ENCODE results near the gene SHPK.

- TF ChIP-seq EZH2 (IDR thresholded peaks at IDR 0.05) = no peak
- no peak for TF ChIP-seq POLR2A (IDR thresholded peaks at IDR 0.05; ENCODE audit: borderline replicate concordance, extremely low read depth, insufficient read depth, insufficient read length)
- no peak for TF ChIP-seq EZH2phosphoT487 (IDR thresholded peaks at IDR 0.05; ENCODE audit: borderline replicate concordance)
- TF ChIP-seq POLR2AphosphoS5 (IDR thresholded peaks at IDR 0.05; ENCODE audit: low read depth, low read length) = no peak
- TF ChIP-seq FOSL1 (IDR thresholded peaks at IDR 0.05; ENCODE audit: low read depth) = no peak
- no peak for TF ChIP-seq CTCF (IDR thresholded peaks at IDR 0.05 in 2 of 3, conservative IDR thresholded peaks at IDR 0.05 in 1 of 3; ENCODE audit: borderline replicate concordance in 1 of 3, insufficient read depth in 1 of 3, low read depth in 2 of 3, low read length in 2 of 3)
- no peak for TF ChIP-seq RAD21 (IDR thresholded peaks at IDR 0.05; ENCODE audit: low read depth)
- no peak for TF ChIP-seq EGR1 (IDR thresholded peaks at IDR 0.05; ENCODE audit: low read depth)
- TF ChIP-seq YY1 (IDR thresholded peaks at IDR 0.05; ENCODE audit: extremely low read depth, insufficient replicate concordance, low read depth, low read length) = no peak
- TF ChIP-seq, protein P1, sequence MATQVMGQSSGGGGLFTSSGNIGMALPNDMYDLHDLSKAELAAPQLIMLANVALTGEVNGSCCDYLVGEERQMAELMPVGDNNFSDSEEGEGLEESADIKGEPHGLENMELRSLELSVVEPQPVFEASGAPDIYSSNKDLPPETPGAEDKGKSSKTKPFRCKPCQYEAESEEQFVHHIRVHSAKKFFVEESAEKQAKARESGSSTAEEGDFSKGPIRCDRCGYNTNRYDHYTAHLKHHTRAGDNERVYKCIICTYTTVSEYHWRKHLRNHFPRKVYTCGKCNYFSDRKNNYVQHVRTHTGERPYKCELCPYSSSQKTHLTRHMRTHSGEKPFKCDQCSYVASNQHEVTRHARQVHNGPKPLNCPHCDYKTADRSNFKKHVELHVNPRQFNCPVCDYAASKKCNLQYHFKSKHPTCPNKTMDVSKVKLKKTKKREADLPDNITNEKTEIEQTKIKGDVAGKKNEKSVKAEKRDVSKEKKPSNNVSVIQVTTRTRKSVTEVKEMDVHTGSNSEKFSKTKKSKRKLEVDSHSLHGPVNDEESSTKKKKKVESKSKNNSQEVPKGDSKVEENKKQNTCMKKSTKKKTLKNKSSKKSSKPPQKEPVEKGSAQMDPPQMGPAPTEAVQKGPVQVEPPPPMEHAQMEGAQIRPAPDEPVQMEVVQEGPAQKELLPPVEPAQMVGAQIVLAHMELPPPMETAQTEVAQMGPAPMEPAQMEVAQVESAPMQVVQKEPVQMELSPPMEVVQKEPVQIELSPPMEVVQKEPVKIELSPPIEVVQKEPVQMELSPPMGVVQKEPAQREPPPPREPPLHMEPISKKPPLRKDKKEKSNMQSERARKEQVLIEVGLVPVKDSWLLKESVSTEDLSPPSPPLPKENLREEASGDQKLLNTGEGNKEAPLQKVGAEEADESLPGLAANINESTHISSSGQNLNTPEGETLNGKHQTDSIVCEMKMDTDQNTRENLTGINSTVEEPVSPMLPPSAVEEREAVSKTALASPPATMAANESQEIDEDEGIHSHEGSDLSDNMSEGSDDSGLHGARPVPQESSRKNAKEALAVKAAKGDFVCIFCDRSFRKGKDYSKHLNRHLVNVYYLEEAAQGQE (IDR thresholded peaks at IDR 0.05; ENCODE audit: low read depth) = no peak
- TF ChIP-seq SIN3A (IDR thresholded peaks at IDR 0.05; ENCODE audit: low read depth) = no peak
- TF ChIP-seq ELF1 (IDR thresholded peaks at IDR 0.05; ENCODE audit: borderline replicate concordance, low read depth) = no peak
- TF ChIP-seq, protein P2, sequence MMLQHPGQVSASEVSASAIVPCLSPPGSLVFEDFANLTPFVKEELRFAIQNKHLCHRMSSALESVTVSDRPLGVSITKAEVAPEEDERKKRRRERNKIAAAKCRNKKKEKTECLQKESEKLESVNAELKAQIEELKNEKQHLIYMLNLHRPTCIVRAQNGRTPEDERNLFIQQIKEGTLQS (IDR thresholded peaks at IDR 0.05) = no peak
- TF ChIP-seq MAX (IDR thresholded peaks at IDR 0.05) = no peak
Measured at GRCh38 chr17:3639981-3640596, 4.0 kb upstream of the SHPK start.

Data from HCT116 (cell line).